GM23248 (cell line): ENCODE data around the gene LOXL4.

Source experiments
- EZH2 ChIP-seq: fragments of 200-600 bp; sonication (generic); IDR thresholded peaks from 2 replicates; pipeline ENCODE4 v1.6.1; 2018; ENCODE audit warnings: antibody characterized with exemption, mild to moderate bottlenecking; ENCODE audit not compliant: insufficient read depth, poor library complexity, severe bottlenecking
- EZH2phosphoT487 ChIP-seq: fragments of 200-600 bp; sonication (generic); IDR thresholded peaks from 2 replicates; pipeline ENCODE4 v1.6.1; 2018; ENCODE audit warnings: antibody characterized with exemption, moderate library complexity, mild to moderate bottlenecking, low read depth; ENCODE audit not compliant: insufficient read depth

- TF ChIP-seq EZH2 (no peak), EZH2phosphoT487 (no peak)
These were observed 42.7 kb upstream of the LOXL4 start for GRCh38 chr10:98310701-98311100.
